Thyroid gland (tissue), 4 donors: Measurements from ENCODE around the gene SUMO3. TPM values are rescaled to one million over a fixed set of nuclear protein-coding genes. Genes with fewer than 3 reads are reported as not detected.

Source experiments
- DNase-seq, 2 donors: peaks; one replicate each; pipeline ENCODE4 v3.0.0-alpha.2; 2019
- H3K27ac ChIP-seq, 3 donors: fragments of 200-600 bp; sonication (generic); 1 replicate in 2 of 3; 2 replicates in 1 of 3; pipeline ENCODE4 v1.5.1; 2016 to 2019; ENCODE audit warnings: mild to moderate bottlenecking in 1 of 3, moderate library complexity in 1 of 3
- H3K27me3 ChIP-seq: fragments of 200-600 bp; sonication (generic); one replicate; pipeline ENCODE4 v1.5.1; 2019
- H3K36me3 ChIP-seq, 2 donors: fragments of 200-600 bp; sonication (generic); one replicate each; pipeline ENCODE4 v1.5.1; 2016 to 2019
- H3K4me1 ChIP-seq, 2 donors: fragments of 200-600 bp; sonication (generic); one replicate each; pipeline ENCODE4 v1.5.1; 2017 to 2019
- H3K4me3 ChIP-seq, 3 donors: fragments of 200-600 bp; sonication (generic); replicated peaks in 1 of 3; 1 replicate in 2 of 3; 2 replicates in 1 of 3; pipeline ENCODE4 v1.5.1; 2016; ENCODE audit warnings: mild to moderate bottlenecking in 1 of 3
- H3K9me3 ChIP-seq: fragments of 200-600 bp; sonication (generic); one replicate; pipeline ENCODE4 v1.5.1; 2017
- POLR2A ChIP-seq, 2 donors: fragments of 450-650 bp; IDR thresholded peaks; one replicate each; pipeline ENCODE4 v1.6.1; 2017; ENCODE audit warnings: antibody characterized with exemption in 2 of 2, mild to moderate bottlenecking in 2 of 2, moderate library complexity in 1 of 2
- WGBS, 2 donors: methylation state at CpG; one replicate each; pipeline ENCODE4 v1.1.5; 2017; 5-methylcytosine and 5-hydroxymethylcytosine counted together
- intact Hi-C: fragments of 100-400 bp; cut with DNase I; formaldehyde crosslinking; loops from one replicate; pipeline ENCODE4 v1.15.1; 2023
- total RNA-seq, 4 donors: library from RNA; depleted of rRNA; stranded (reverse); fragments of >200 nt; gene quantifications; one replicate each; pipeline ENCODE4 v1.2.3, GENCODE V29; 2016
- TF ChIP-seq, protein P1 (sequence below), 6 experiments: fragments of 200-600 bp in 3 of 6; fragments of 450-650 bp in 3 of 6; sonication (generic) in 3 of 6; IDR thresholded peaks; one replicate each; pipeline ENCODE4 v1.5.1; 2016 to 2019; ENCODE audit warnings: antibody characterized with exemption in 6 of 6, mild to moderate bottlenecking in 2 of 6, inconsistent platforms in 1 of 6, moderate library complexity in 1 of 6

The SUMO3 gene
- total RNA-seq, 4 donors from 2014 or later = 65.7 to 127 (median 87.8) TPM

DNA sequence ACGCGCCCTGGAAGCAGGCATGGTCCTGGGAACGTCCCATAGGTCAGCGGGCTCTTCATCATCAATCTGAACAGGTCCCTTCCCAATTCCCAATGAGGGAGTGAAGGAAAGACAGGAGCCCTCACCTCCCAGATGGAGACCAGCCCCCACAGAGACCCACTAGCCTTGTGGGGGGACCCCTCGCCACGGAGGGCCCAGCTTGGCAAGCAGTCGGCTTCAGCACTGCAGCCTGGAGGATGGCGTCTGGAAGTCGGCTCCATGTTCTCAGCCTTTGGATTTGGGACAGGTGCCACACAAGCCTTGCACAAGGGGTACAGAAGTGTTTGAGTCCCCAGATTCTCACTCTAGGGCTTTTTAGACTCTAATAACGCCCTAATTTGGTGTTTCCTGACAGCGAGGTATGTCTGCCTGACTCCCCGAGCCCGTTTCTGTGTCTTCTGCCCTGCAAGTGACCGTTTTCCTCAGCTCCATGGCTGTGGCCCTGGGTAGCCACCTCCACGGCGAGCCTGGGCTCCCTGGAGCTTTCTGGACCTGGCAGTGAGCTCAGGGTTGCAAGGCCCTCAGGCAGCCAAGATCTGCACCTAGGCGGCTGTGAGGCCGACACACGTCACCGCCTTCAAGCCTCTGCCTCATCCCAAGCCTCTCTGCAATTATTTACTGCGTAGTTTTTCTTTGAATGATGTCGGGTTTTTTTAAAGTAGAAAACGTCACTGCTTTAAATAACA is 25.0 kb upstream of the SUMO3 start:
- DNase-seq = no peak
- Histone ChIP-seq H3K27ac (no peak overlapping the region), H3K4me3 (no peak overlapping the region), H3K36me3 (no peaks in the 10 kb centered on the region), H3K9me3 (no peaks in the 10 kb centered on the region), H3K27me3 (no peaks in the 10 kb centered on the region), H3K4me1 (peaks cover 12 to 15% of the 10 kb centered on the region in 2 donors)
- TF ChIP-seq POLR2A (IDR thresholded peaks at IDR 0.05) = no peak
- TF ChIP-seq, protein P1, sequence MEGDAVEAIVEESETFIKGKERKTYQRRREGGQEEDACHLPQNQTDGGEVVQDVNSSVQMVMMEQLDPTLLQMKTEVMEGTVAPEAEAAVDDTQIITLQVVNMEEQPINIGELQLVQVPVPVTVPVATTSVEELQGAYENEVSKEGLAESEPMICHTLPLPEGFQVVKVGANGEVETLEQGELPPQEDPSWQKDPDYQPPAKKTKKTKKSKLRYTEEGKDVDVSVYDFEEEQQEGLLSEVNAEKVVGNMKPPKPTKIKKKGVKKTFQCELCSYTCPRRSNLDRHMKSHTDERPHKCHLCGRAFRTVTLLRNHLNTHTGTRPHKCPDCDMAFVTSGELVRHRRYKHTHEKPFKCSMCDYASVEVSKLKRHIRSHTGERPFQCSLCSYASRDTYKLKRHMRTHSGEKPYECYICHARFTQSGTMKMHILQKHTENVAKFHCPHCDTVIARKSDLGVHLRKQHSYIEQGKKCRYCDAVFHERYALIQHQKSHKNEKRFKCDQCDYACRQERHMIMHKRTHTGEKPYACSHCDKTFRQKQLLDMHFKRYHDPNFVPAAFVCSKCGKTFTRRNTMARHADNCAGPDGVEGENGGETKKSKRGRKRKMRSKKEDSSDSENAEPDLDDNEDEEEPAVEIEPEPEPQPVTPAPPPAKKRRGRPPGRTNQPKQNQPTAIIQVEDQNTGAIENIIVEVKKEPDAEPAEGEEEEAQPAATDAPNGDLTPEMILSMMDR (IDR thresholded peaks at IDR 0.05) = no peak
- WGBS, 2 donors = 81 to 82% methylated on average over 23 of the region's 23 CpGs
- intact Hi-C loops = no loop called here

DNA sequence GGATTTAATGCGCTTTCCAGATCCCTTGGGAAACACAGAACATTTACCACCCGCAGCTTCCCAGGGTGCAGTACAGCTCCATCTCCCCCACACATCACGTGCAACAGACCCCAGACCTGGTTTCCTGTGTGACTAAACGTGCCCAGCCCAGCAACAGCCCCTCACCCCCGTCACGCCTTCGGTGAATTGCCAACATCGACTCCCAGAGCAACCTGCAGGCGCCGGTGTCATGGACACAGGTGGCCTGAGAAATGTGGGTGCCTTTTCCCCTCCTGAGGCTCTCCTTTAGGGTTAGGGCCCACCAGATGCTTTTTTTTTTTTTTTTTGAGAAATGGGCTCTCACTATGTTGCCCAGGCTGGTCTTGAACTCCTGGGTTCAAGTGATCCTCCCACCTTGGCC is 24.2 kb upstream of the SUMO3 start:
- Histone ChIP-seq H3K9me3 (no peaks in the 10 kb centered on the region), H3K27ac (no peak overlapping the region), H3K4me1 (peaks cover 12 to 15% of the 10 kb centered on the region in 2 donors), H3K27me3 (no peaks in the 10 kb centered on the region), H3K4me3 (no peak overlapping the region), H3K36me3 (no peaks in the 10 kb centered on the region)
- DNase-seq = no peak
- TF ChIP-seq POLR2A (IDR thresholded peaks at IDR 0.05) = no peak
- TF ChIP-seq, protein P1 (IDR thresholded peaks at IDR 0.05) = no peak
- intact Hi-C loops = no loop called here
- WGBS, 2 donors = 80 to 88% methylated on average over 10 of the region's 10 CpGs

- WGBS, 2 donors = 70 to 73% methylated on average over 5 to 7 of the region's 11 CpGs
Measured at GRCh38 chr21:44840771-44841170, 22.9 kb upstream of the SUMO3 start.

GRCh38 chr21:44838951-44839350 is 21.1 kb upstream of the SUMO3 start:
- Histone ChIP-seq H3K4me3 (no peak overlapping the region), H3K36me3 (no peaks in the 10 kb centered on the region), H3K27me3 (no peaks in the 10 kb centered on the region), H3K4me1 (peaks cover 0 to 7% of the 10 kb centered on the region in 2 donors), H3K9me3 (no peaks in the 10 kb centered on the region), H3K27ac (no peak overlapping the region)
- intact Hi-C loops = no loop called here
- WGBS, 2 donors = 84 to 90% methylated on average over 8 to 9 of the region's 9 CpGs
- no peak for TF ChIP-seq POLR2A (IDR thresholded peaks at IDR 0.05)
- DNase-seq = no peak

More at GRCh38 chr21:44840771-44841170, 22.9 kb upstream of the SUMO3 start:
- Histone ChIP-seq H3K9me3 (no peaks in the 10 kb centered on the region), H3K36me3 (no peaks in the 10 kb centered on the region), H3K4me3 (no peak overlapping the region), H3K4me1 (peaks cover 4 to 12% of the 10 kb centered on the region in 2 donors), H3K27ac (no peak overlapping the region), H3K27me3 (no peaks in the 10 kb centered on the region)
- intact Hi-C loops = no loop called here
- no peak for DNase-seq
- TF ChIP-seq, protein P1 (IDR thresholded peaks at IDR 0.05) = no peak
- TF ChIP-seq POLR2A (IDR thresholded peaks at IDR 0.05) = no peak

GRCh38 chr21:44838039-44838895 is 20.4 kb upstream of the SUMO3 start:
- DNase-seq = no peak
- no peaks in the 10 kb centered on the region for H3K27me3 ChIP-seq
- H3K4me3 ChIP-seq = no peak overlapping the region
- WGBS, 2 donors = 78 to 93% methylated on average over 11 to 25 of the region's 30 CpGs
- no peak for TF ChIP-seq POLR2A (IDR thresholded peaks at IDR 0.05)
- TF ChIP-seq, protein P1 (IDR thresholded peaks at IDR 0.05) = no peak
- no peaks in the 10 kb centered on the region for H3K36me3 ChIP-seq
- H3K9me3 ChIP-seq = no peaks in the 10 kb centered on the region
- peaks cover 0 to 7% of the 10 kb centered on the region in 2 donors for H3K4me1 ChIP-seq
- no peak overlapping the region for H3K27ac ChIP-seq
- intact Hi-C loops = no loop called here
